NB4 (cell line): Measurements from ENCODE around the gene DSTN.

Source experiments
- POLR2A ChIP-seq: IDR thresholded peaks from 2 replicates; pipeline ENCODE4 v1.6.1; 2011; ENCODE audit warnings: mild to moderate bottlenecking; ENCODE audit not compliant: insufficient read length; ENCODE audit errors: extremely low read depth
- TF ChIP-seq, protein P1 (sequence below): IDR thresholded peaks from one replicate; pipeline ENCODE4 v1.5.1; 2012; ENCODE audit warnings: low read depth, low read length

DNA sequence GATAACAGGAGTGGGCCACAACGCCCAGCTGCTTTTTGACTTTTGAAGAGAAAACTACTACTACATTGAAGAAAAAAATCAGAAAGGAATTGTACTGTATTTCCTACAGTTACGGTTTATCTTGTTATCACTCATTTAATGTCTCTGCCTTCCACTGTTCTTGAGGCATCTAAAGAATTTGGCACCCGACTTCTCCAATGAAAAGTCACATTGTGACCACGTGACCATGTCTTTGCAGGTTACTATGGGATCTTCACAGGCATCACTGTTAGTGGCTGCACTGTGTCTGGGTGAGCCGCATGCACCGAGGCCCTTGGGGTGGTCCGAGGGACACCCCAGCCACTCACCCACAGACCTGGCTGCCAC is 85.4 kb downstream of the DSTN start:
- TF ChIP-seq POLR2A, result no peak
- TF ChIP-seq, protein P1, sequence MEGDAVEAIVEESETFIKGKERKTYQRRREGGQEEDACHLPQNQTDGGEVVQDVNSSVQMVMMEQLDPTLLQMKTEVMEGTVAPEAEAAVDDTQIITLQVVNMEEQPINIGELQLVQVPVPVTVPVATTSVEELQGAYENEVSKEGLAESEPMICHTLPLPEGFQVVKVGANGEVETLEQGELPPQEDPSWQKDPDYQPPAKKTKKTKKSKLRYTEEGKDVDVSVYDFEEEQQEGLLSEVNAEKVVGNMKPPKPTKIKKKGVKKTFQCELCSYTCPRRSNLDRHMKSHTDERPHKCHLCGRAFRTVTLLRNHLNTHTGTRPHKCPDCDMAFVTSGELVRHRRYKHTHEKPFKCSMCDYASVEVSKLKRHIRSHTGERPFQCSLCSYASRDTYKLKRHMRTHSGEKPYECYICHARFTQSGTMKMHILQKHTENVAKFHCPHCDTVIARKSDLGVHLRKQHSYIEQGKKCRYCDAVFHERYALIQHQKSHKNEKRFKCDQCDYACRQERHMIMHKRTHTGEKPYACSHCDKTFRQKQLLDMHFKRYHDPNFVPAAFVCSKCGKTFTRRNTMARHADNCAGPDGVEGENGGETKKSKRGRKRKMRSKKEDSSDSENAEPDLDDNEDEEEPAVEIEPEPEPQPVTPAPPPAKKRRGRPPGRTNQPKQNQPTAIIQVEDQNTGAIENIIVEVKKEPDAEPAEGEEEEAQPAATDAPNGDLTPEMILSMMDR, result no peak
